Right forelimb (tissue), 1 donor: ENCODE measurements around the gene CPEB1.

Source experiments
- DNase-seq: peaks from one replicate; pipeline ENCODE4 v3.0.0-alpha.2; 2018

CPEB1 gene

DNA sequence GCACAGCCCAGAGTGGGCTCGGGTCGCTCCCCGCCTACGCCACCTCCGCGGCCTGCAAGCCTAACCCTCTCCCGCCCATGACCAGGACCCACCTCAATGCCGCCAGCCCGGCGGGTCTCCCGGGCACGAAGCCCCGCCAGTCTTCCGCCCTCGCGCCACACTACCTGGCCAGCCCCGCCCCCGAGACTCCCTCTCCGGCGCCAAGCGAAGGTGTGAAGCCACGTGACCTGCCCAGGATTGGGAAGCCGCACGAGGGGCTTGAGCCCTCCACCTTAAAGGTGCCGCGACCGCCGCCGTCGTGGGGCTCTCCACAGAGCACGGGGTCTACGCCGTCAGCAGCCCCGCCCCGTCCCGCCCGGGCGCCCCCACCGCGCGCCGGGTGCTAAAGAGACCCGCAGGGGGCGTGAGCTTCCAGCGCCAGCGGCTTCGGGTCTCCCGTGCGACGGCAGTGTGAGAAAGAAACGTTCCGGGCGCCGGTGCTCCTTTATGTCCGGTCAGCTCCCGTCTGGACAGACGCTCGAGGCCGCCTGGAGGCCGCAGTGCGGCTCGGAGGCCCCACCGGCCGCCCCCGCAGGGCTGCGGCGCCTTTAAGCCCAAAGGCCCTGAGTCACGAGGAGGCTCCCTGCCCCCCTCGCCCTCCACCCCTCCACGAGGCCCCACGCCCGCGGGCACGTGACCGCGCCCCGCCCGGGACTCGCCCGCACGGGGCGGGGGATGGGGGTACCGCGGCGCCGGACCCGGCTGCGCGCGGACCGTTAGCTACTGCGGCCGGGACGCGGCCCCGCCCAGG lies at the start of gene CPEB1:
CPEB1 (minus strand) TSS at position 319 of the 790 bp plus-strand sequence. CDS start 18,904 bp downstream, outside the sequence.
- peak; percentile 47 for DNase-seq

DNA sequence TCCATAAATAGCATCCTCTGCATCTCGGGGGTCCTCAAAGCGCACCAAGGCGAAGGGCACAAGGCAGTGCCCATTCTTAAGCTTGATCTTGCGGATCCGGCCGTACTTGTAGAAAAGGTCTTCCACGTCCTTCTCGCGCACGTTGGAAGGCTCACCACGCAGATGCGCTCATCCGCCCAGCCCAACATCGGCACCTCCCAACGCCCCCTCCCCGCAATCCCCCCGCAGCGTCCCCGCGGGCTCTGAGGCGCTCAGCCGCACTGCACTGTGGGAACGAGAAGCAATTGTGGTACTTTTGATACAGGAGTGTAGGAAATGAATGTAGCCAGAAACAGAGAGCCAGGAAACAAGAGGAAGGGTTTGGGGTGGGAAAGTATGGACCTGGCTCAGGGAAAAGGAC lies 45.0 kb upstream of the CPEB1 start:
- no peak for DNase-seq

DNA sequence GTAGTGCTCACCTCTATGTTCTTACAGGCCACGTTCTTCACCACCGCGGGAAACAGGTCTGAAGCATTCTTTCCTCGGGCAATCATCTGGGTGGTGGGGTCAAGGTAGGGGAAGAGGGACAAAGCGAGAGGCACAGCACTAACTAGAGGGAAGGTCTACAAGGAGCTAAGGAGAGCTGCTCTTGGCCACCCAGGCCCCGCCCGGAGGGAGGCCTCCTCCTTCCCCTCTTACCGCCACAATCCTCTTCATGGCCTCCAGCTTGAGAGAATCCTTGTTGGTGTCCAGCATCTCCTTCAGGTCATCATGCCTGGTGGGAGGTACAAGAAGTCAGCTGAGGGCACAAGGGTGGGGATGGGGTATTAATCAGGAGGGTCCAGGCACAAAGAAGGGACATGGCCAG lies 42.0 kb upstream of the CPEB1 start:
- no peak for DNase-seq

DNA sequence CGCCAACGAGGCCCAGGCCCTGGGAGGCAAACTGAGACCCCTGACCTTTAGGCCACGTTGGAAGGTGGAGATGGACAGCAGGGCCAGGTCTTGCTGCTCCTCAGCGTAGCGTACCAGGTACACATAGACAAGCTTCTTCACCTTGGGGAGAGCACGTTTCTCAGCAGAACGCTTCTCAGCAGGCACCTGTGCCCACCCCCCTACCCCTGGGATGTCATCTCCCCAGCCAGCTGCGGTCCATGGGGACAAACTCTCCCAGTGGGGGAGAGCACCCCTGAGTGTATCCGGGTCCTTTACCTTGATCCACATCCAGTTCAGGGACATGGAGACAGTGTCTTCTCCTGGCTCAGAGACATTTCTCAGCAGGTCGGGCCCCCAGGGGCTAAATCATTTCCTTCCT lies 41.5 kb upstream of the CPEB1 start:
- DNase-seq, result no peak

DNA sequence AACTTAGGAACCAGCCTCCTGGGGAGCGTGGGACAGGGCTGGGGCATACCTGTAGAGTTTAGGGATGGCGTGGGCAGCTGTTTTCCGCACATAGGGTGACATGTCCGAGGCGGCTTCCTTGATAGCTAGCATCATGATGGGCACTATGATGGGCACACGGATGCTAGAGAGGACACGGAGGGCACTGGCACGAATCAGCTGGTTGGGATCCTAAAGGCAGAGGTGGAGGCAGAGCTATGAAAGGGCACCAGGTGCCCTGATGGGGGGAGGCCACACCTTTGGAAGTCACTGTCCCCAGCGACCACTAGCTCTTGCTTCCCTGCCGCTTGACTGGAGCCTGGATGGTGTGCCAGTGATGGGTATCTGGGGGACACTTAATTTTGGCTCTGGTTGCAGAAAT lies 34.2 kb upstream of the CPEB1 start:
- no peak for DNase-seq

DNA sequence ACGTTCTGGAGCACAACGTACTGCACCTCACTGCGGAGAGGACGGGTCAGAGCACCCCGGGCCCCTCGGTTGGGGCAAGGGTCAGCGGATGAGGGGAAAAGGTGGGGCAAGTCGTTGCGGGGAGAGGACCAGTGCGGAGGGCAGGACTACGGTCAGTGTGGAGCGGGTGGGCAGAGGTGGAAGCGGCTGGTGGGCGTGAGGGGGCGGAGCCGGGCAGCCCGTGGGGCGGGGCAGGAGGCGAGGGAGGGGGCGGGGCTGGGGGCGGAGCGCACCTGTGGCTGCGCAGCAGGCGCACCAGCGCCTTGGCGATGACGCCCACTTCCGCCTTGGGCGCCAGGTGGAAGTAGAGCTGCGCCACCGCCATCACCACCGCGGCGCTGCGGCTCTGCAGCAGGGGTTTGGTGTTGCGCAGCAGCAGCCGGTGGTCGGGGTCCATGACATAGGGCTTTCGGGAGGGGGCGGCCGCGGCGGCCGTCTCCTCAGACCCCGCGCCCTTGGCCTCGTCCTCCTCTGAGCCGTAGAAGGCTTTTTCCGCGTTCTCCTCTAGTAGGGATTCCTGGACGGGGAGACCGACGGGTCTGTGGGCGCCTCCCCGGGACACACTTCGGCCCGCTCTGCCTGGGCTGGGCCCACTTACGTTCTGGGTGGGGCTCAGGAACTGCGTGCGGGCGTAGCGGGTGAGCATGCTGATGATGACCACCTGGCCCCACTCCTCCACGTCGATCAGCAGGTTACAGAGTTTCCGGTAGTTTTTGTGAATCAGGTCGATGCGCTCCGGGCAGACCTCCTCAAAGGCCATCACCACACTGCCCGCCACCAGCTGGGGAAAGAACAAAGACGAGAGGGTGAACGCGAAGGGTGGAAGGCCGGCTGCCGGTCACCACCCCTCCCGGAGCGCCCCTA lies 33.3 kb upstream of the CPEB1 start:
- no peak for DNase-seq

DNA sequence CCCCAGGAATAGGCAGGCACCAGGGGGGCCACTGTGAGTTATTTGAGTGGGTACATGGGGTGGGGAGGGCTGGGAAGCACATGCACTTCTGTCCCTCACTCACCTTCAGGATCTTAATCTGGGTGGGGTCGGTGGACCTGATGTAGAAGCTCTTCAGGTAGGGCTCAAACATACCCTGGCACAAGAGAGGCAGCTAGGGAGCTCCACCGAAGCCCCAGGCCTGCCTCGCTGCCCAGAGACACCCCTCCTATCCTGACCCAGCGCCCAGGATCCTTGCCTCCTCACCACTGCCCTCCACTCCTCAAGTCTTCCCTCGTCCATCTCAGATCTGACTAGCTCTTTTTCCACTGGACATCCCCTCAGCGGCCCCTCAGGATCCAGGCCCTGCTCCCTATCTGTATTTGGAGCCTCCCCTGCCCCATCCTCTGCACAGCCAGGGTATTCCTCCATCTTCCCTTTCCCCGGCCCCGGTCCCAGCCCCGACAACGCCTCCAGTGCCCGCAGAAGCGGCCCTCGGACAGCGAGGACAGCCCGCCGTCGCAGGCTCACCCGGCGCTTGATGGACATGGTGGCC lies 32.5 kb upstream of the CPEB1 start:
- DNase-seq, result no peak

DNA sequence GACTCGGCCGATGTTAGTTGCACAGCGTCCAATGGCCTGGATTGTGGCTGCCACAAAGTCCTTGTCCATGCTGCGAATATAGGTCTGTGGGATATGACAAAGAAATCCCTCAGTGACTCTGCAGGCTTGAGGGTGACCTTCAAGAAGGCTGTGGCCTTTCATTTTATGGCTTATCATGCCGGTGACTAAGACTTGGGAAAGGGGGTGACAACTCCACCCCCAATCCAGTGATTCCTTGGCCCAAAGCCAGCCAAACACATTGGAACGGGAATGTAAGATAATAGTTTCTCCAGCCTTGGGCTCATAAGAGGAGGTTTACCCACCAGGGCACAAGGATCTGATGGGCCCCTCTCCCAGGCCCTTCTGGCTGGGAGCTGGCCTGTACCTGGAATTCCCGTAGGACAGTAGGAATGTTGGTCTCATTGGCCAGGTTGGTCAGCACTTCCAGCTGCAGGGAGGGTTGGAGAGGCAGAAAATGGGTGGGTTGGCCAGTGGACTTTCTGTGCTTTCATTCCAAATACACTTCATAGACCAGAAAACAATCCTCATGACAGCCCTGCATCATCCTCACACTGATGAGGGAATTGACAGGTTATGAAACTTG lies 30.7 kb upstream of the CPEB1 start:
- no peak for DNase-seq

DNA sequence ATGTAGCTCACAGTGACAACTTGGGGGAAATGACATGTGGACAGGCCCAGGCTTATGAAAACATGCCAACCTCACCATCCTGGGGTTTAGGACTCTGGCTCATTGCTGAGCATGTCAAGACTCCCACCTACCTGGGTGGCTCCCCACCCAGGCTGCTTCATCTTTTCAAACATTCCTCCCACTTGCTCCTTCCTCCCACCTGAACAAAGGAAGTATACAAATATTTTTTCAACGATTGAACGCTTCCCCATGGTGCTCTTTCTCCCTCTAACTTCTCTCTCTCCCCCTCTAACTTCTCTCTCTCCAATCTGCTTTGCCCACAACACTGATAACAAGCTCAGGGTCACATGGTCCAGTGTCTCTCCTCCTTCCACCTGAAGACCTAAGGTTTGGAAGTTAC lies 27.7 kb upstream of the CPEB1 start:
- no peak for DNase-seq

DNA sequence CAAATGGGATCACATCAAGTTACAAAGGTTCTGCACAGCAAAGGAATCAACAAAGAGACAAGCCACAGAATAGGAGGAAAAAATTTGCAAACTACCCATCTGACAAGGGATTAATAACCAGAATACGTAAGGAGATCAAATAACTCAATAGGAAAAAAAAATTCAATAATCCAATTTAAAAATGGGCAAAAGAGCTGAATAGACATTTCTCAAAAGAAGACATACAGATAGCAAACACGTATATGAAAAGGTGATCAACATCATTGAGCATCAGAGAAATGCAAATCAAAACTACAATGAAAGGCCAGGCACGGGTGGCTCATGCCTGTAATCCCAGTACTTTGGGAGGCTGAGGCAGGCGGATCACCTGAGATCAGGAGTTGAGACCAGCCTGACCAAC lies 23.5 kb upstream of the CPEB1 start:
- no peak for DNase-seq

DNA sequence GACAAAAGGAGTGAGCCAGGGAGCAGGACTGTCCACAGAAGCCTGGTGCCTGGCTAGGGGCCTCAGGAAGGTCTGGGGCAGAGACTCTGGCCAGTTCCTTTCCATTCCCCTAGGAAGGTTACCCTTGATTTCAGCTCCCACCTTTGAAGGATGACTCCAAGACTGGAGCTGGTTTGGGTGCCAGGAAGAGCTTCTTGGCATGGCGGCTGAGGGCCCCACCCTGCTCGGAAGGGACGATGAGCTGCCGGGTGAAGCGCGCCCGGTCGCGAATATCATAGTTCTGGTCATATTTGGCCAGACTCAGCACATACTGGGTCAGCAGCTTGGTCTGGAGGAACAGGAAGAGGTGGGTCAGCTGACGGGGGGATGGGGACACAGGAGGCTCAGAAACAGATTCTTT lies 19.4 kb upstream of the CPEB1 start:
- DNase-seq, result no peak

DNA sequence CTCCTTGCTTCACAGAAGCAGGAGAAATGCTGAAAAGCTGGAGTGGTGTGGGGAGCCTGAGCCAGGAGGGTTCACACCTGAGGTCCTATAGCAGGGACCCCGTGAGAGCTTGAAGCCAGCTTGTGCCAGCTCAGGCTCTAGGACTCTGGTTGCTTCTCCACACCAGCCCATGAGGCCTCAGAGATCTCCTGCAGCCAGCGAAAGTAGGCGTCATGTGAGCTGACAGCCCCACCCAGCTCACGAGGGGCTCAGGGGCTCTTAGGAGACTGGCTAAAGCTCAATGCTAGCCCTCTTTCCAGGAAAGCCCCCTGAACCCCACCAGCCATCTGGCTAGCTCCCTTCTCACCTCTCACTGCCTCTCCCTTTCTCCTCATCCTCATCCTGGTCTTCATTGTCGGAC lies 16.9 kb upstream of the CPEB1 start:
- no peak for DNase-seq

DNA sequence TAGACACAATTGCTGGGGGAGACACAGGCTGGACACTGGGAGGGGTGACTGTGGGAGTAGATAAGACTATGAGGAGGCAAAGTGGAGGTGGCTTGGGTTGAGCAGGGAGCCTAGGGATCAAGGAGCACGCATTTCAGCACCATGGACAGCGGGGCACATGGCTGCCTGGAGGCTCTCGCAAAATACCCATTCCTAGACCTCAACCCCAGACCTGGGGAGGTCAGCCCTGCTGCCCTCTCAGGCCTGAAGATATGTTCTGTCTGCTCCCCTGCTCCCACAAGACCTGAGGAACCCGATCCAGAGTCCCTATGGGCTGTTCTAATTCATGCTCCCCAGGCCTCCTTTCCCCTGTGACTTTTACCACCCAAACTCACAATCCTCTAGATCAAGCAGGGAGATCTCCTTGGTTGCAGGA lies 16.0 kb upstream of the CPEB1 start:
- peak; percentile 66 for DNase-seq

DNA sequence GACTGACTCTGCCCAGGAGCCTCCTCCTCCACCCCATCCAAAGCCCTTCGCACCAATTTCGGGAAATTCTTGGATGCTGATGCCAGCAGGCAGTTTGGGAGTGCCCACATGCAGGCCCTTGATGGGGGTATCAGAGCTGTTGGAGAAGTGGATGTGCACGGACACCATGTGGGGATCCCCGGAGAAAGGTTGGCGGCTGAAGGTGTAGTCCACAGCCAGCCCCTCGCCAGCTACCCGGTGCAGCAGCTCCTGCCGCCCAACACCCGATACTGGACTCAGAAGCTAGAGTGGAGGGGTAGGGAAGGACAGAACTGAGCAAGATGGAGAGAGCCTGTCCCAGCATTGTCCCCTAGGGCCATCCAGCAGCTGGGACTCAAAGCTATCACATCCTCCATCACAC lies 15.5 kb upstream of the CPEB1 start:
- DNase-seq, result no peak

DNA sequence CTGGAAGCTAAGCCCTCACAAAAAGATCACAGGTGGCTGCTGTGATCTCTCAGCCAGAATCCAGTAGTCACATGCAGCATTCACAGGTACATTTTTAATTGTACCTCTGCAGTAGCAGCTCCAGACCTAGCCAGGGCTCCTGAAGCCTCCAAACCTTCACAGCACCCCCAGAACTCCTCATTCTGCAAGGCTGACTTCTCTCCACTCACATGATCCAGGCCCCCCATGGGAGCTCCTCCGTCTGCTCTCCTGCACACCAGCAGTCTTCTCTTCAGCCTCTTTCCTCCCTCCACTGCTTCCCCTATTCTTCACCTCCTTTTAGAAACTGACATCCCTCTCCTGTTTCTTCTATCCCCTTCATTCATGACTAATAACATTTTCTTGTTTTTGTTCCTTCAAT lies 13.2 kb upstream of the CPEB1 start:
- DNase-seq, result no peak

DNA sequence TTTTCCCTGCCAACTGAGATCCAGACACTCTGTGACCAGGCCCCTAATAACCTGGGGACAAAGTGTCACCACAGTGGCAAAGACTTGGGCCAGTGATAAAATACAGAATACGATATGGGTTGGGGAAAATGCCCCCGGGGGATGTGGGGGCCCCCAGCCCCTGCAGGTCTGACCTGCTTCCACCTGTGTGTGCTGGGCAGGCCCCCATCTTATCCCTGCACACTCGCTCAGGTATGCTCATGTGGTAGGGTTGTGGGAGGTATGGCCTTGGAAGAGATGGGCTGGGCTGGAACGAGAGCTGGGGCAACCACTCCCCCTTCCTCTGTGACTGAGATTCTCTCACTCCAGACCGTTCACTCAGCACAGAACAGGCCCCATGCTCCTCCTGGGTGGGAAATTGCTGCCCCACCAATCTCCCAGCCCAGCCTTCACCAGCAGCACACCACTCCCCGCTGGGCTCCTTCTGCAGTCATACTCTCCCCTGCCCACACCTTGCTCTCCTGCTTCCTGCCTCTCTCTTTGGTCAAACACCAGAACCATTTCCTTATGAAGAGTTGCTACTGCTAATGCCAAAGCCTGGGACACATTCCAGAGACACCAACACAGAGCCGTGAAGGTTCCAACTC lies 9.6 kb upstream of the CPEB1 start:
- DNase-seq, result no peak

DNA sequence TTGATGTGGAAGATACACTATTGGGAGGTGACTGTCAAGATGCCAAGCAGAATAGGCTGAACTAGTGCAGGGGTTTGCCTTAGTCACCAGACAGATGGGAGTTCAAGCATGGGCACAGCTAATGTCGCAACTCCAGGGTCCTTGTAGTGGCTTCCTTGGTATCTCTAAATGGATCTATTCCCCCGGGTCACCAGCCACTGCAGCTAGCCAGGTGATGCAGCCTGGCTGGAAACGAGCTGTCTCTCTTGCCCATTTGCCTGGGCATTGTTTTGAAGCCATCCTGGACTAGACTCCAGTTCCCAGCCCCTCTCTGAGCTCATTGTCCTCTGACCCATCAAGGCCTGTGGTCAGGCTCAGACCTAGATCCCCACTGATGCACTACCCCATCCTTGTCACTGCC lies 8.4 kb upstream of the CPEB1 start:
- no peak for DNase-seq

DNA sequence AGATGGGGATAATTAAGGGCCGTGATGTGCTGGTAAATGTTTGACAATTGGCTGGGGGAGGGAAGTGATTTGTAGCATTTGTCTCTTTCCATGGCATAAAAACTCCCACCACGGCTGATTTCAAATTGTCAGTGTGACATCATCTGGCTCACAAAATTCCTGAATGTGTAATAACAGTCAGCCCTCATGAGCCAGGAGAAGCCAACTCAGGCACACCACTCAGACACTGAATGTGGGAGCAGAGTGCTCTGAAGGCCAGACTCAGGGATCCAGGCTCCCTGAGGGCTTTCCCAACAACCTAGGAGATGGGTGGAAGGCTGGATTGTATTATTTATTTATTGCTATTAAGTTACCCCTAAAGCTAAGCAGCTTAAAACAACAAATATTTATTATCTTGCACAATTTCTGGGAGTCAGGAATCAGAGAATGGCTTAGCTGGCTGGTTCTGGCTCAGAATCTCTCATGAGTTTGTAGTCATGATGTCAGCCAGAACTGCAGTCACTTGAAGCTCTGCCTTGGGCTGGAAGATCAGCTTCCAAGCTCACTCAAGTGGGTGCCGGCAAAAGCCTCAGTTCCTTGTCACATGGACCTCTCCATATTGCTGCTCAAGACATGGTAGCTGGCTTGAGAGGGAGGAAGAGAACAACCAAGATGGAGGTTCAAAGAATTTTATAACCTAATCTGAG lies 6.5 kb upstream of the CPEB1 start:
- no peak for DNase-seq

DNA sequence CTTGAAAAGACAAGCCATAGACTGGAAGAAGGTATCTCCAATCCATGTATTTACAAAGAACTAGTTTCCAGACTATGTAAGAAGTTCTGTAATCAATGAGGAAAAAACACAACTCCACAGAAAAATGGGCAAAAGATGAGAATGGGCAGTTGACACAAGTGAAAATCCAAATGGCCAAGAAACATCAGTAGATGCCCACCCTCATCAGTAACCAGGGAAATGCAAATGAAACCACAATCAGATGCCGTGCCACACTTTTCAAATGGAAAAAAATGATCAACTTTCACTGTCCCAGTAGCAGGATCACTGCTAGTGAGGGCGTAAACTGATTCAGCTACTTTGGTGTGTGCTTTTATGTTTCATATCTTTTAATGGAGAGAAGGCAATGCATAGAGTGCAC lies 4.5 kb upstream of the CPEB1 start:
- DNase-seq, result no peak

DNA sequence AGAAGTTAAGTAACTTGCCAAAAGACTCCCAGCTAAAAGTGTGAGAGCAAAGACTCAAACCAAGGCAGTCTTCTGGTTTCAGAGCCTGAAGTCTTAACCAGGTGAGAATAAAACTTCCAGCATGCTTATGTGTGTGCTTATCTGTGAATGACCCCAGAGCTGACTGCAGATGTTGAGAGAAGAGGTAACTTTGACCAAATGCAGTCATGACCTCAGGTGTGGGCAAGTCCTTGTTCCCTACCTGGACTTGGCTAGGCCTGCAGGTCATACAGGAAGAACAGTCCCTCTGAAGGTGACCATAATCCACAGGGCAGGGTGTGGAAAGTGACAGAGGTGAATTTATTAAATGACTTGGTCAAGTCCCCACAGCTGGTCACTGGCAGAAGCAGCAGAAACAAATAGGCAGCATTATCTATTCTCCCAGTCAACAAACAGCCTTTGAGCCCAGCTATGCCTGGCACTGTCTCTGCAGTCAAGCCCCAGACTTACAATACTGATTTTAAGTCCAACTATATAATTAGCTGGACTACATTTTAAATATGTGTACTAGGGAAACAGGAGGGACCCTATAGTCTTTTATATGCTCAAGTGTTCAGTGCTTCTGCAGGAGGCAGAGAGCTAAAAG lies 3.0 kb upstream of the CPEB1 start:
- no peak for DNase-seq

DNA sequence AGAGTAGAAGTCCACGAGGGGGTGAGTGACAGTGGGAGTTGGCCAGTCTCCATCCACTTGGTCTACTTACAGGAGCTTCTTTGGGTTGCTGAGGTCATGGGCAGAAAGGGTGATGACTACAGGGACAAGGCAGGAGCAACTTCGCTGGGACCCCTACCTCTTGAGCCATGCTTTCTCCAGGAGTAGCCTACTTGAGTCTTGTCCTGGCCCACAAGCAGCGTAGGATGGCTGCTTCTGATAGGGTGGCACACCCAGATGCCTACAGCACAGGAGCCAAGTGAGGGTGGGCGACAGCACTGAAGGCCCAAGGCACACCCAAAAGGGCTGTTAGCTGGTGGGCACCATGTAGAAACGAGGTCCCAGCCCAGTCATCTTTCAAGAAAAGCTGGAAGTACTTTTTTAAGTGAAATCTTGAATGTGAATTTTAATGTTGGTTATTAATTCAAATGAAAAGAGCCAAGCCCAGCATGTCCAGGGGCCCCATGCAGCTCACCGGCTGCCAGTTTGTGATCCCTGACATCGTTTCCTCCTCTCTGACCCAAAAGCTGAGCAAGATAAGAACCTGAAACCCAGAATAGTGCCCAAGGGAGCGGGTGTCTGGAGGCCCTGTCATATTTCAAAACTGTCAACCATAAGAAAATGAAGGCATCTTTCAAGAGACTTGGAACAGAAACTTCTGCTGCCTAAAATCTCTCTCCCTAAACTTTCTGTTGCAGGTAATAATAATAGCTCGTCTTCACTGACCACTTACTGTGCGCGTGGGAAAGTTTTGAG lies 2.2 kb upstream of the CPEB1 start:
- no peak for DNase-seq
